Mononuclear cell (primary cell): ENCODE data around the gene DOCK6. TPM values are rescaled to one million over a fixed set of nuclear protein-coding genes. Genes with fewer than 3 reads are reported as not detected.

Experiments
- H3K27me3 ChIP-seq: 2 replicates; pipeline ENCODE4 v1.6.0; 2011; ENCODE audit warnings: low read length, control low read depth; ENCODE audit not compliant: insufficient read depth
- H3K4me1 ChIP-seq: 2 replicates; pipeline ENCODE4 v1.5.1; 2011; ENCODE audit warnings: mild to moderate bottlenecking, low read length, control low read depth; ENCODE audit not compliant: insufficient read depth
- H3K4me3 ChIP-seq: 2 replicates; pipeline ENCODE4 v1.5.1; 2011; ENCODE audit warnings: mild to moderate bottlenecking, low read length, moderate library complexity
- H3K9me3 ChIP-seq: 2 replicates; pipeline ENCODE4 v1.5.1; 2011; ENCODE audit warnings: low read depth, mild to moderate bottlenecking, control low read depth, low read length
- total RNA-seq: library from RNA; depleted of rRNA; stranded (reverse); fragments of >200 nt; gene quantifications from one replicate; pipeline ENCODE4 v1.2.3, GENCODE V29; 2012

The DOCK6 gene
- total RNA-seq, 1 donor = 0.10 TPM

DNA sequence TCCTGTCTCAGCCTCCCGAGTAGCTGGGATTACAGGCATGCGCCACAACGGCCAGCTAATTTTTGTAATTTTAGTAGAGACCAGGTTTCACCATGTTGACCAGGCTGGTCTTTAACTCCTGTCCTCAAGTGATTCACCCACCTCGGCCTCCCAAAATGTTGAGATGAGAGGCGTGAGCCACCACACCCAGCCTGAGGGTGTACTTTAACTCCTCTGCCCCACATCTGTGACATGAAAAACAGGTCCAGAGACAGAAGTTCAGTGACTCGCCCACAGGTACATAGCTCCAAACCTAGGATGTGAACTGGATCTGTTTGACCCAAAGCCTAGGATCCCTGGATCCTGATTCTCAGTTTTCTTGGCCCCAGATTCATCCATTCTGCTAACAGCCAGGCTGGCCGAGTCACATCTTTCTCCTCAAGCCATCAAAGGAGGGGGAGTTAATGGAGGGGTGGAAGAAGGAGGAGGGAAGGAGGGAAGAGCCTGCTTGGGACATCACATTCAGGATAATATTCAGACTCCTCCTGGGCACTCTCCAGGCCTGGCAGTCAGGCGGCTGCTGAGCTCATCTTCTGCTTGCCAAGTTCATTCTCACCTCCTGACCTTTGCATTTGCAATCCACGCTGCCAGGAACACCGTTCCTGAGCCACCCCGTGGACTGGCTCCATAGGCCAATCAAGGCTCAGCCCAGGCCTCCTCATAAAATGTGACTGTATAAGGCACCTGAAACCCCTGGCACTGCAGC lies 109.8 kb downstream of the DOCK6 start:
- H3K4me3 ChIP-seq = no peak overlapping the region
- H3K27me3 ChIP-seq = no peaks in the 10 kb centered on the region
- H3K9me3 ChIP-seq = no peaks in the 10 kb centered on the region
- peaks cover 20% of the 10 kb centered on the region for H3K4me1 ChIP-seq

DNA sequence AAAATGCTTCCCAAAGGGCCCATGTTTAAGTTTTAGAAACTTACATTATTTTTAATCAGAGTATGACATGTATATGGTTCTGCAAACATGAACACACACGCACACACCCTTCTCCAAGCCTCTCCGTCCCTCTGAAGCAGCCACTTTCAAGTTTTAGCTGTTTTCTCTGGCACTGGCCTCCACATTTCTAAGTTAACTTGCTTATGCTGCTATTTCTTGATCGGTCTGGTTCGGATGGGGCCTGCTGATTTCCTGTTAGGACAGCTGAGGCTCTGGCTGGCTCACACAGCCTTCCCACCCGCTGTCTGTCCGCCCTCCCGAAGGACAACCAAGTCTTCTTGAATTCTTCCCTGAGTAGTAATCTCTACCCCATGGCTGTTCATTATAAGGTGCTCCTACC lies 111.1 kb downstream of the DOCK6 start:
- Histone ChIP-seq H3K9me3 (no peaks in the 10 kb centered on the region), H3K27me3 (no peaks in the 10 kb centered on the region), H3K4me3 (no peak overlapping the region), H3K4me1 (peaks cover 18% of the 10 kb centered on the region)

Other genes with a start within 250 kb of the DOCK6 start
- gene LDLR, start 173.1 kb downstream of the DOCK6 start, total RNA-seq = 58.1 TPM
- gene SPC24, start 106.7 kb downstream of the DOCK6 start, total RNA-seq = 0.10 TPM
- gene KANK2, start 65.0 kb downstream of the DOCK6 start, total RNA-seq = 1.4 TPM
- not detected for gene ANGPTL8, start 22.9 kb downstream of the DOCK6 start, total RNA-seq
- not detected for gene TSPAN16, start 33.6 kb upstream of the DOCK6 start, total RNA-seq
- 12.1 TPM for gene RAB3D, start 77.1 kb upstream of the DOCK6 start, total RNA-seq
- 34.3 TPM for gene TMEM205, start 83.7 kb upstream of the DOCK6 start, total RNA-seq
- gene CCDC159, start 84.0 kb upstream of the DOCK6 start, total RNA-seq = 15.6 TPM
- 7.3 TPM for gene PLPPR2, start 92.9 kb upstream of the DOCK6 start, total RNA-seq
- gene SWSAP1, start 112.1 kb upstream of the DOCK6 start, total RNA-seq = 0.94 TPM
- 8.8 TPM for gene EPOR, start 121.8 kb upstream of the DOCK6 start, total RNA-seq
- gene RGL3, start 156.8 kb upstream of the DOCK6 start, total RNA-seq = not detected
- gene ODAD3, start 172.6 kb upstream of the DOCK6 start, total RNA-seq = not detected
- gene PRKCSH, start 173.1 kb upstream of the DOCK6 start, total RNA-seq = 67.1 TPM
- not detected for gene ELAVL3, start 218.5 kb upstream of the DOCK6 start, total RNA-seq
- 3.5 TPM for gene ZNF653, start 243.3 kb upstream of the DOCK6 start, total RNA-seq